ENCODE results near the gene SHQ1. TPM values are rescaled to one million over a fixed set of nuclear protein-coding genes. Genes with fewer than 3 reads are reported as not detected.

SHQ1 gene
- total and polyA plus RNA-seq, 12 donors: 7.2 to 26.4 (median 15.1) TPM

DNA sequence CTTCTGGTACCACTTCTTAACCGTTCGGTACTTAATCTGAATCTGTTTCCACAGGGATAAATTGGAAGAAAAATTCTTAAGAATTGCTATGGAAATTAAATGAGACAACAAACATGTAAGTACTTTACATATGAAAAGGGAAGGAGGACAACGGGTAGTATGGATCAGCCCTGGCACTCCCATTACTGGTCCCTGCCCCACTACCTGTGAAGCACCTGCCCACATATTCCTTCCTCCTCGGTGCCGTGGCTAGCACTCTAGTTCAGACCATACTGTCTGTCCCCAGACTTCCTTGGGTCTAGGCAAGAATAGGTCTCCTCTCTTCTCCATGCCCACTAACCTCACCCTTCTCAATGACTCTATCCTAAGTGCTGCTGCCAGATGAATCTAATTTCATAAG lies 46.2 kb downstream of the SHQ1 start:
- TF ChIP-seq, protein P1, sequence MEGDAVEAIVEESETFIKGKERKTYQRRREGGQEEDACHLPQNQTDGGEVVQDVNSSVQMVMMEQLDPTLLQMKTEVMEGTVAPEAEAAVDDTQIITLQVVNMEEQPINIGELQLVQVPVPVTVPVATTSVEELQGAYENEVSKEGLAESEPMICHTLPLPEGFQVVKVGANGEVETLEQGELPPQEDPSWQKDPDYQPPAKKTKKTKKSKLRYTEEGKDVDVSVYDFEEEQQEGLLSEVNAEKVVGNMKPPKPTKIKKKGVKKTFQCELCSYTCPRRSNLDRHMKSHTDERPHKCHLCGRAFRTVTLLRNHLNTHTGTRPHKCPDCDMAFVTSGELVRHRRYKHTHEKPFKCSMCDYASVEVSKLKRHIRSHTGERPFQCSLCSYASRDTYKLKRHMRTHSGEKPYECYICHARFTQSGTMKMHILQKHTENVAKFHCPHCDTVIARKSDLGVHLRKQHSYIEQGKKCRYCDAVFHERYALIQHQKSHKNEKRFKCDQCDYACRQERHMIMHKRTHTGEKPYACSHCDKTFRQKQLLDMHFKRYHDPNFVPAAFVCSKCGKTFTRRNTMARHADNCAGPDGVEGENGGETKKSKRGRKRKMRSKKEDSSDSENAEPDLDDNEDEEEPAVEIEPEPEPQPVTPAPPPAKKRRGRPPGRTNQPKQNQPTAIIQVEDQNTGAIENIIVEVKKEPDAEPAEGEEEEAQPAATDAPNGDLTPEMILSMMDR (IDR thresholded peaks at IDR 0.05): no peak
- no peak for TF ChIP-seq POLR2A (IDR thresholded peaks at IDR 0.05)
- intact Hi-C loops (cut with DNase I): no loop called here
- peaks cover 0 to 18% of the 10 kb centered on the region in 2 donors for H3K4me1 ChIP-seq (replicated peaks in 1 of 2)
- no peak overlapping the region for H3K27ac ChIP-seq
- H3K4me3 ChIP-seq: no peak overlapping the region
- 95 to 97% (median 96%) methylated on average over 5 of the region's 5 CpGs for WGBS, 4 donors
- H3K9me3 ChIP-seq (replicated peaks in 1 of 3): no peaks in the 10 kb centered on the region
- H3K36me3 ChIP-seq (replicated peaks in 1 of 2): no peaks in the 10 kb centered on the region
- no peak for DNase-seq
- H3K27me3 ChIP-seq: no peaks in the 10 kb centered on the region

DNA sequence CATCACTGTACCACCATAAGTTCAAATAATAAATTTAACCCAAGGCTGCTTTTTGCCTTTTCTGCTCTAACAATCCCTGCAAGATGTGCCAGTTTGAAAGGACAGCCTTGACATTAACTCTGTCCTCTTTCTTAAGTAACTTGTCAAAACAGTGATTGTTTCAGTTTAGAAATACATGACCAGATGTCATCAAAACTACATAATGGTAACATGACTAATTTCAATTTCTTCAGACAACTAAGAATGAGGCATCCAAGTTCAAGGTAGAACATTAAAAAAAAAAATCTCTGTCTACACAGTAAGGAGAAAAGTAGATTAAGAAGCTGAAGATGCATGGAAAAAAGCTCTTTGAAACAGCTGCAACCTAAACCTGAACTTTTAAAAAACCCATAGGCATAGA lies 47.4 kb downstream of the SHQ1 start:
- intact Hi-C loops (cut with DNase I): no loop called here
- H3K36me3 ChIP-seq (replicated peaks in 1 of 2): no peaks in the 10 kb centered on the region
- TF ChIP-seq, protein P1 (IDR thresholded peaks at IDR 0.05): no peak
- no peak for TF ChIP-seq POLR2A (IDR thresholded peaks at IDR 0.05)
- no peaks in the 10 kb centered on the region for H3K27me3 ChIP-seq
- H3K4me3 ChIP-seq: no peak overlapping the region
- DNase-seq: no peak
- H3K9me3 ChIP-seq (replicated peaks in 1 of 3): no peaks in the 10 kb centered on the region
- no peak overlapping the region for H3K27ac ChIP-seq
- peaks cover 0 to 18% of the 10 kb centered on the region in 2 donors for H3K4me1 ChIP-seq (replicated peaks in 1 of 2)

DNA sequence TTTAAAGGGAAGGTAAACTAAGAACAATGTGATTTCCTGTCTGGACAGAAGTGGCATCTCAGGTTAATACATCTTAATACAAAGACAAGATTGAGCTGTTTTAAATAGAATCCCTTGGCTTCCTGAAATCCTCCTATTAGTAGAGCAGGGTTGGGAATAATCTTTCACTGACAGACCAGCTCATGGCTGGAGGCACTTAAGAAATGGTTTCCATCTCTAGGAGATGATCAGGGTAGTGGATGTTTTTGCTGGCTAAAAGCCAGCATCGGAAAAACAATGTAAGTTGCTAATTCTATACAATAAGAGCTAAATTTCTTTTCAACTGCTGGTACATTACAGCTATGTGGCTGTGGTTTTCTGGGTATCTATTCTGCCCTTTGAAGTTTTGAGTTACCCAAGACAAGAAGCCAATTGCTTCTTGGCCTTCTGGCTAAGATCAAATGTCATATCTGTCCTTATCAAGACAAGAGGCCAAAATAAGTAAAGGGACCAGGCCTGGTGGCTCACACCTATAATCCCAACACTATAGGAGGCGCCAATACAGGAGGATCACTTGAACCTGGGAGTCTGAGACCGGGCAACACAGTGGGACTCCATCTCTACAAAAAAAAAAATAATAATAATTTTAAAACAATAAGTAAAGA lies 49.6 kb downstream of the SHQ1 start:
- H3K27ac ChIP-seq: no peak overlapping the region
- no peak overlapping the region for H3K4me3 ChIP-seq
- no peaks in the 10 kb centered on the region for H3K36me3 ChIP-seq (replicated peaks in 1 of 2)
- no peaks in the 10 kb centered on the region for H3K9me3 ChIP-seq (replicated peaks in 1 of 3)
- DNase-seq: no peak
- H3K4me1 ChIP-seq (replicated peaks in 1 of 2): peaks cover 0 to 18% of the 10 kb centered on the region in 2 donors
- no peak for TF ChIP-seq POLR2A (IDR thresholded peaks at IDR 0.05)
- TF ChIP-seq, protein P1 (IDR thresholded peaks at IDR 0.05): no peak
- intact Hi-C loops (cut with DNase I): no loop called here
- 85 to 91% (median 90%) methylated on average over 3 of the region's 3 CpGs for WGBS, 4 donors
- no peaks in the 10 kb centered on the region for H3K27me3 ChIP-seq

DNA sequence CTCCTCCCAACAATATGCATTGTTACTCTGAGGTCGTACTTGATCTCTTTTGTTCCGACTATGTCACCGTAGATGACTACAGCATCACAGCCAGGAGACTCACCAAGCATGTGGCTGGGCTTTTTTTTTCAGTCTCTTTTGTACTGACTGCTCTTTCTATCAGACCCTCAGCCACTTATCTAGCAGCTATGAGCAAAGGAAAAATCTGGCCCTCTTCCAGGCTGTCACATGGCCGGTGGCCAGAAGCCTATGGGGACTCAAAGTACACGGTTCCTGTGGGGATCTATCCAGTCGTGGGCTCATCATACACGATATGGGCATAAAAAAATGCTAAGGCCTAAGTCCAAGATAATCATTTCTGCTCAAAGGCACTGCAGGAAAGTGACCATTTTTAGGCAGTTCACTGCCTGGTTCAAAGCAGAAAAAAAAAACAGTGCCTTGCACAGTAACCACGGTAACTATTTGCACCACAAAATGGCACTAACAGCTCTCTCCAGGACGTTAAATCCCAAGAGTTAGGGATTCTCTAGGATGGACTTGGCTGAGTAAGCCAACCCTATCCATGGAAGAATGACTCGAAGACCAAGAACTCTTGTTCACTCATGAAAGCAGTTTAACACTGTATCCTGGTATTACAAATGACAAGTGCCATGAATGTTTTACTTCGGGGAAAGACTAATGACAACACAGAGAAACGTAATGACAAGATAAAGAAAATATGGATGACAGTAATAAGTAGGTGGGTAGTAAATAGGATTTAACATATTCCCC lies 50.3 kb downstream of the SHQ1 start:
- Histone ChIP-seq H3K36me3 (replicated peaks in 1 of 2) (no peaks in the 10 kb centered on the region), H3K27ac (no peak overlapping the region), H3K4me3 (no peak overlapping the region), H3K9me3 (replicated peaks in 1 of 3) (no peaks in the 10 kb centered on the region), H3K4me1 (replicated peaks in 1 of 2) (peaks cover 0 to 18% of the 10 kb centered on the region in 2 donors), H3K27me3 (no peaks in the 10 kb centered on the region)
- DNase-seq: peak; percentile 18 to 62 (median 31)
- TF ChIP-seq, protein P1 (IDR thresholded peaks at IDR 0.05): no peak
- no peak for TF ChIP-seq POLR2A (IDR thresholded peaks at IDR 0.05)
- 58 to 61% (median 59%) methylated on average over 12 of the region's 12 CpGs for WGBS, 4 donors
- intact Hi-C loops (cut with DNase I): no loop called here
